Endodermal cell (in vitro differentiated cells): ENCODE measurements around the gene ABCC5. TPM values are rescaled to one million over a fixed set of nuclear protein-coding genes. Genes with fewer than 3 reads are reported as not detected.

Experiments
- DNase-seq: peaks from one replicate; pipeline ENCODE4 v3.0.0-alpha.2; 2017
- H3K27ac ChIP-seq: 2 replicates; pipeline ENCODE4 v1.5.1; 2013; ENCODE audit warnings: mild to moderate bottlenecking, low read depth, low read length, moderate library complexity
- H3K27me3 ChIP-seq: 2 replicates; pipeline ENCODE4 v1.6.1; 2013; ENCODE audit warnings: mild to moderate bottlenecking, low read length, moderate library complexity; ENCODE audit not compliant: insufficient read depth, control insufficient read depth, poor library complexity, severe bottlenecking
- H3K36me3 ChIP-seq: 2 replicates; pipeline ENCODE4 v1.7.0; 2013; ENCODE audit warnings: mild to moderate bottlenecking, low read length, moderate library complexity; ENCODE audit not compliant: control insufficient read depth, insufficient read depth
- H3K4me1 ChIP-seq: one replicate; pipeline ENCODE4 v1.7.0; 2013; ENCODE audit warnings: low read length; ENCODE audit not compliant: control insufficient read depth, insufficient read depth
- H3K4me3 ChIP-seq: 2 replicates; pipeline ENCODE4 v1.5.1; 2013; ENCODE audit warnings: mild to moderate bottlenecking, low read length, moderate library complexity
- H3K9ac ChIP-seq: 2 replicates; pipeline ENCODE4 v1.6.1; 2013; ENCODE audit warnings: mild to moderate bottlenecking, low read length, moderate library complexity; ENCODE audit not compliant: poor library complexity, severe bottlenecking; ENCODE audit errors: extremely low read depth
- H3K9me3 ChIP-seq: 2 replicates; pipeline ENCODE4 v1.6.1; 2013; ENCODE audit warnings: mild to moderate bottlenecking, low read length, moderate library complexity; ENCODE audit not compliant: control insufficient read depth
- H3K27ac Mint-ChIP-seq: 2 replicates; pipeline ENCODE4 v1.8.0; 2020; ENCODE audit warnings: mixed read lengths
- H3K27me3 Mint-ChIP-seq: 2 replicates; pipeline ENCODE4 v1.8.0; 2021; ENCODE audit warnings: mild to moderate bottlenecking, mixed read lengths; ENCODE audit not compliant: insufficient read depth
- H3K36me3 Mint-ChIP-seq: 2 replicates; pipeline ENCODE4 v1.8.0; 2020; ENCODE audit warnings: low read depth, mixed read lengths
- H3K4me1 Mint-ChIP-seq: 2 replicates; pipeline ENCODE4 v1.8.0; 2020; ENCODE audit warnings: mixed read lengths
- H3K4me3 Mint-ChIP-seq: 2 replicates; pipeline ENCODE4 v1.8.0; 2020; ENCODE audit warnings: mild to moderate bottlenecking, moderate library complexity, mixed read lengths
- H3K9me3 Mint-ChIP-seq: 2 replicates; pipeline ENCODE4 v1.8.0; 2020; ENCODE audit warnings: mild to moderate bottlenecking, mixed read lengths
- CTCF ChIP-seq: fragments of 200-600 bp; sonication (generic); conservative IDR thresholded peaks from 2 replicates; pipeline ENCODE4 v1.5.0; 2021; ENCODE audit warnings: antibody characterized with exemption, mild to moderate bottlenecking
- WGBS, 2 experiments: methylation state at CpG; one replicate each; pipeline versions ENCODE4 v1.1.5 to v1.1.7; 2013; ENCODE audit warnings: missing lambda C conversion rate in 2 of 2, mixed read lengths in 1 of 2; ENCODE audit not compliant: insufficient coverage in 1 of 2, insufficient read length in 1 of 2; 5-methylcytosine and 5-hydroxymethylcytosine counted together
- total RNA-seq, 2 donors: library from RNA; stranded (reverse); fragmentation: NEBNext Ultra II Directional in 1 of 2; extraction: Animal tissue kit (Norgen Biotek cat#: 25700) in 1 of 2; gene quantifications; 2 replicates in 1 of 2; 3 replicates in 1 of 2; pipeline ENCODE4 v1.2.1, GENCODE V29; 2021

ABCC5 gene
- total RNA-seq, 2 donors from 2014 or later: 32.8 to 35.7 TPM

GRCh38 chr3:184059424-184059823, 41.7 kb upstream of the ABCC5 start:
- no peak overlapping the region for H3K27ac ChIP-seq
- H3K4me3 Mint-ChIP-seq: no peak overlapping the region
- no peak overlapping the region for H3K27ac Mint-ChIP-seq
- no peak overlapping the region for H3K4me3 ChIP-seq
- no peaks in the 10 kb centered on the region for H3K9me3 ChIP-seq
- no peaks in the 10 kb centered on the region for H3K27me3 ChIP-seq
- TF ChIP-seq CTCF: no peak
- no peak overlapping the region for H3K9ac ChIP-seq
- H3K36me3 ChIP-seq: no peaks in the 10 kb centered on the region
- no peaks in the 10 kb centered on the region for H3K27me3 Mint-ChIP-seq
- no peak for DNase-seq
- no peaks in the 10 kb centered on the region for H3K9me3 Mint-ChIP-seq
- no peaks in the 10 kb centered on the region for H3K4me1 Mint-ChIP-seq
- 88 to 100% methylated on average over 1 to 7 of the region's 7 CpGs for WGBS, 2 experiments
- H3K4me1 ChIP-seq: no peaks in the 10 kb centered on the region
- H3K36me3 Mint-ChIP-seq: no peaks in the 10 kb centered on the region

GRCh38 chr3:184058029-184058428, 40.3 kb upstream of the ABCC5 start:
- Mint-ChIP-seq H3K4me1 (no peaks in the 10 kb centered on the region), H3K36me3 (no peaks in the 10 kb centered on the region), H3K27ac (no peak overlapping the region), H3K27me3 (peaks cover 2% of the 10 kb centered on the region), H3K4me3 (no peak overlapping the region), H3K9me3 (no peaks in the 10 kb centered on the region)
- no peaks in the 10 kb centered on the region for H3K27me3 ChIP-seq
- H3K4me1 ChIP-seq: no peaks in the 10 kb centered on the region
- no peaks in the 10 kb centered on the region for H3K36me3 ChIP-seq
- WGBS, 2 experiments: 71 to 91% methylated on average over 5 to 9 of the region's 9 CpGs
- no peak overlapping the region for H3K27ac ChIP-seq
- no peaks in the 10 kb centered on the region for H3K9me3 ChIP-seq
- no peak for DNase-seq
- H3K9ac ChIP-seq: no peak overlapping the region
- TF ChIP-seq CTCF: no peak
- H3K4me3 ChIP-seq: no peak overlapping the region

GRCh38 chr3:184052767-184053166, 35.1 kb upstream of the ABCC5 start, which contains the start of gene HTR3C:
HTR3C (plus strand) TSS chr3:184053047; CDS start chr3:184053081, 34 bp downstream.
- Histone ChIP-seq H3K9me3 (no peaks in the 10 kb centered on the region), H3K4me3 (no peak within 1 kb of the TSS), H3K27ac (no peak within 1 kb of the TSS), H3K9ac (no peak within 1 kb of the TSS), H3K27me3 (peaks cover 8% of the 10 kb centered on the region), H3K4me1 (no peaks in the 10 kb centered on the region), H3K36me3 (no peaks in the 10 kb centered on the region)
- H3K27ac Mint-ChIP-seq: no peak within 1 kb of the TSS
- H3K4me3 Mint-ChIP-seq: no peak within 1 kb of the TSS
- H3K27me3 Mint-ChIP-seq: peaks cover 12% of the 10 kb centered on the region
- H3K9me3 Mint-ChIP-seq: no peaks in the 10 kb centered on the region
- no peak for TF ChIP-seq CTCF
- no peaks in the 10 kb centered on the region for H3K36me3 Mint-ChIP-seq
- no peaks in the 10 kb centered on the region for H3K4me1 Mint-ChIP-seq
- DNase-seq: no peak
- 82 to 87% methylated on average over 2 to 4 of the region's 4 CpGs for WGBS, 2 experiments
